Loucy (cell line): ENCODE results near the gene PBX1.
A peak's percentile ranks its signal among the peaks of the same experiment; 100 is the strongest.

ENCODE experiments used
- H2AFZ ChIP-seq: fragments of 200-600 bp; sonication (generic); 2 replicates; pipeline ENCODE4 v1.6.0; 2016; ENCODE audit warnings: antibody characterized with exemption, mild to moderate bottlenecking, low read length, moderate library complexity
- H3F3A ChIP-seq: fragments of 200-600 bp; 2 replicates; pipeline ENCODE4 v1.6.0; 2016; ENCODE audit warnings: antibody characterized with exemption, low read depth, mild to moderate bottlenecking
- H3K27me3 ChIP-seq: fragments of 200-600 bp; sonication (generic); 2 replicates; pipeline ENCODE4 v1.6.1; 2014; ENCODE audit warnings: low read length, mild to moderate bottlenecking; ENCODE audit not compliant: insufficient read depth, poor library complexity, severe bottlenecking
- H3K36me3 ChIP-seq: fragments of 200-600 bp; sonication (generic); 2 replicates; pipeline ENCODE4 v1.6.1; 2016; ENCODE audit warnings: low read length; ENCODE audit not compliant: insufficient read depth
- H3K4me1 ChIP-seq: fragments of 200-600 bp; sonication (generic); 2 replicates; pipeline ENCODE4 v1.5.1; 2014; ENCODE audit warnings: low read length, mild to moderate bottlenecking; ENCODE audit not compliant: insufficient read depth, poor library complexity, severe bottlenecking
- H3K4me2 ChIP-seq: fragments of 200-600 bp; sonication (generic); 2 replicates; pipeline ENCODE4 v1.6.0; 2014; ENCODE audit warnings: antibody characterized with exemption, low read length, low read depth, mild to moderate bottlenecking; ENCODE audit not compliant: poor library complexity, severe bottlenecking
- H3K4me3 ChIP-seq: fragments of 200-600 bp; sonication (generic); 2 replicates; pipeline ENCODE4 v1.5.1; 2014; ENCODE audit warnings: low read length, mild to moderate bottlenecking, mixed read lengths; ENCODE audit not compliant: poor library complexity, severe bottlenecking
- H3K79me2 ChIP-seq: fragments of 200-600 bp; sonication (generic); 2 replicates; pipeline ENCODE4 v1.6.1; 2014; ENCODE audit warnings: low read length; ENCODE audit not compliant: insufficient read depth
- H3K9ac ChIP-seq: fragments of 200-600 bp; sonication (generic); 2 replicates; pipeline ENCODE4 v1.6.0; 2014; ENCODE audit warnings: mild to moderate bottlenecking, low read depth, low read length, moderate library complexity; ENCODE audit not compliant: poor library complexity, severe bottlenecking
- H3K9me2 ChIP-seq: fragments of 200-600 bp; sonication (generic); replicated peaks from 2 replicates; pipeline ENCODE4 v1.6.1; 2016; ENCODE audit warnings: low read depth, low read length, mixed read lengths
- H3K9me3 ChIP-seq: fragments of 200-600 bp; sonication (generic); 2 replicates; pipeline ENCODE4 v1.6.1; 2014; ENCODE audit warnings: mild to moderate bottlenecking, antibody characterized with exemption, low read length, low read depth; ENCODE audit not compliant: insufficient read depth
- H4K20me1 ChIP-seq: fragments of 200-600 bp; sonication (generic); 2 replicates; pipeline ENCODE4 v1.6.0; 2014; ENCODE audit warnings: antibody characterized with exemption, low read length, mild to moderate bottlenecking; ENCODE audit not compliant: insufficient read depth, poor library complexity, severe bottlenecking
- CTCF ChIP-seq: fragments of 200-600 bp; sonication (generic); conservative IDR thresholded peaks from 2 replicates; pipeline ENCODE4 v1.5.1; 2014; ENCODE audit warnings: mild to moderate bottlenecking, antibody characterized with exemption, low read length
- EZH2phosphoT487 ChIP-seq: fragments of 200-600 bp; IDR thresholded peaks from 2 replicates; pipeline ENCODE4 v1.6.1; 2018; ENCODE audit warnings: antibody characterized with exemption, mild to moderate bottlenecking, moderate library complexity, borderline replicate concordance

The PBX1 gene

DNA sequence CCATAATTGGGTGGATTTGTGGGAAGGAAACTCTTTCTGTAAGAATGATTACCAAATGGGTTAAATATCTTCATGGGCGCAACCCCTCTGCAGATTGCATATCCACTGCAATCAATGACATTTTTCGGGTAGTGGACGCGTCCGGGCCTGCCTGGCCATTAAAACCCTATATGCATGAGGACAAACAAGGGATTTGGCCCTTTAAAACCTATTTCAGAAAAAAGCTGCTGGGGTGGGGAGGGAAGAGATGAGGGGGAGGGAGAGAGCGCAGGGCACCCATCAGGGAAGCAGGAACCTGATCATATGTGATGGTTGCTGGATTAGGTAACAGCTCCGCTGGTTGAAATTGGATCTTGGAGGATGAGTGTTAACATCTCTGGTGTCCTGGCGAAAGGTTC, 228.8 kb downstream of the PBX1 start:
- Histone ChIP-seq H4K20me1 (no peaks in the 10 kb centered on the region), H3K4me2 (peak overlapping the region; percentile 25), H3K4me1 (no peaks in the 10 kb centered on the region), H3K36me3 (no peaks in the 10 kb centered on the region), H2AFZ (peak overlapping the region; percentile 95), H3K27me3 (no peaks in the 10 kb centered on the region), H3K9ac (no peak overlapping the region), H3K79me2 (no peaks in the 10 kb centered on the region), H3F3A (no peaks in the 10 kb centered on the region), H3K9me2 (no peaks in the 10 kb centered on the region), H3K4me3 (no peak overlapping the region), H3K9me3 (no peaks in the 10 kb centered on the region)
- TF ChIP-seq EZH2phosphoT487 (no peak), CTCF (no peak)

DNA sequence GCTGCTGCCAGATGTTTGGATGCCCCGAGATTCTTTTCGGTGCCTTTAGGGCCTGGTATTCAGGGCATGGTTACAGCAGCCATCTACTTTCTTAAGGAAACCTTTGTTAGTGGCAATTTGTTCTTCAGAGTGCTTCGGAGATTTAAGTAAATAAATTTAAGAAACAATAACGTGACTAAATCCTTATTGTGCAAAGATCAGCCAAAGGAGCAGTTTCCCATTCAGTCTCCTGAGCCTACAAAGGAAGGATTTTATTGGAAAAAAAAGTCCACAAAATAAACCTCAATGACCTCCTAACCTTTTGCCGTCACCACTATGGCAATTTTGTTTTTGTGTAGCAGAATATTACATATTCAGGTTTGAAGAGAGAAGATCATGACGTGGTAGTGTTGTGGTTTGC, 231.1 kb downstream of the PBX1 start:
- Histone ChIP-seq H3K79me2 (no peaks in the 10 kb centered on the region), H3K27me3 (no peaks in the 10 kb centered on the region), H3K36me3 (no peaks in the 10 kb centered on the region), H4K20me1 (no peaks in the 10 kb centered on the region), H3K4me1 (no peaks in the 10 kb centered on the region), H3F3A (no peaks in the 10 kb centered on the region), H3K4me2 (no peak overlapping the region), H3K9me2 (no peaks in the 10 kb centered on the region), H3K4me3 (no peak overlapping the region), H3K9me3 (no peaks in the 10 kb centered on the region), H3K9ac (no peak overlapping the region), H2AFZ (no peak overlapping the region)
- TF ChIP-seq CTCF (no peak), EZH2phosphoT487 (no peak)

DNA sequence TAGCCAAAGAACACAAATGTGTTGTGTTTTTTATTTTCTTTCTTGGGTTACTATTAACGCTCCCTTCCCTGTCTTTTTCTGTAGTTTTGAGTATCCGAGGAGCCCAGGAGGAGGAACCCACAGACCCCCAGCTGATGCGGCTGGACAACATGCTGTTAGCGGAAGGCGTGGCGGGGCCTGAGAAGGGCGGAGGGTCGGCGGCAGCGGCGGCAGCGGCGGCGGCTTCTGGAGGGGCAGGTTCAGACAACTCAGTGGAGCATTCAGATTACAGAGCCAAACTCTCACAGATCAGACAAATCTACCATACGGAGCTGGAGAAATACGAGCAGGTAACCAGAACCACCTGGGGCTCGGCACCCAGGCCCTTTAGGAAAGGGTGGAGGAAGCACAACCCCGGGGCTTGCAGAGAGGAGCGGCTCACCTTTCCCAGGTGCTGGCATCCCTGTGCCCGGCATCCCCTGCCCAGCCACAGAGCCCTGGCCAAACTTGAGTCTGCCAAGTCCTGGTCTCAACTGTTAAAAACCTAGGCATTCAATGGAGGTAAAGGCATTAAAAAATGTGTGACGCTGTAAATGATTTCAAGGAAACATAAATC, 233.5 kb downstream of the PBX1 start:
- Histone ChIP-seq H3K4me2 (no peak overlapping the region), H2AFZ (no peak overlapping the region), H3K9me2 (no peaks in the 10 kb centered on the region), H3K27me3 (no peaks in the 10 kb centered on the region), H3K4me3 (no peak overlapping the region), H3K36me3 (no peaks in the 10 kb centered on the region), H3F3A (no peaks in the 10 kb centered on the region), H4K20me1 (no peaks in the 10 kb centered on the region), H3K79me2 (no peaks in the 10 kb centered on the region), H3K4me1 (no peaks in the 10 kb centered on the region), H3K9ac (no peak overlapping the region), H3K9me3 (no peaks in the 10 kb centered on the region)
- no peak for TF ChIP-seq CTCF
- no peak for TF ChIP-seq EZH2phosphoT487
